Measurements from ENCODE around the gene C2orf76. TPM values are rescaled to one million over a fixed set of nuclear protein-coding genes. Genes with fewer than 3 reads are reported as not detected.

C2orf76 gene
- total and polyA plus RNA-seq, 4 experiments from 2014 or later, result 8.8 to 28.0 (median 14.6) TPM

DNA sequence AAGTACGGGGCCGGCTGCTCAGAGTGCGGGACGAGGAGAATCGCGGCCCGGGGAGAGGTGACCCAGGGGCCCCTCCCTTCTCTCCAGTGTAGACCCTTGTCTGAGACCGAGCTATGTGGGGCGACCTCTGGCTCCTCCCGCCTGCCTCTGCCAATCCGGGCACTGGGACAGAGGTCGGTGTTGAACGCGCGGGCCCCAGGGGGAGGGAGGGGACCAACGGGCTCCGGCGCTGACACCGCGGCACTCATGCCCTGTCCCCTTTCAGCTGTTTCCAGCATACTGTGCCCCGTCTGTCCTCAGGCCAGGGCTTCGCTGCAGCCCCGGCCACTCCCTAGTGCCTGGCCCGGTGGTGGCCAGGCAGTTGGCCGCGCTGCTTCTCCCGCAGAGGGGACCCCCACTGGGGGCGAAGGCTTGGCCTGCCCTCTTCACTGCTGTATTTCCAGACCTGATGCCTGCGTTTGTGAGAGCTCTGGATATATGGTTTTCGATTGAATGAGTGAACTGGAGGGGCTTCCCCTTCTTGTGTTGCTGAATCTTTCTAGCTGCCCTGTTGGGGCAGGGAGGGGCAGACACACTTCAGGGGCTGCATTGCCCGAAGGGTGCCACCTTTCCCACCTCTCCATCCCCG, 952 bp upstream of the C2orf76 start:
- peaks cover 41 to 52% of the 10 kb centered on the region in 2 donors for H3K36me3 Mint-ChIP-seq
- peak; percentile 17 to 46 (median 22) for DNase-seq
- peaks cover 30 to 51% (median 40%) of the 10 kb centered on the region in 4 donors for H3K4me1 Mint-ChIP-seq
- intact Hi-C loops (cut with micrococcal nuclease), result loop anchor here (2.0 to 5.0 kb wide), 3 partner anchors 311 to 1180 kb away; partner anchors contain the start of gene TMEM177
- no peaks in the 10 kb centered on the region for H3K27me3 Mint-ChIP-seq
- peak overlapping the region in 6 of 7 donors; percentile 89 to 98 (median 96) for H3K27ac Mint-ChIP-seq
- peak overlapping the region; percentile 94 to 99 (median 96) for H3K4me3 Mint-ChIP-seq
- Histone ChIP-seq H3K27me3 (ENCODE audit: insufficient read depth, low read length) (no peaks in the 10 kb centered on the region), H3K4me1 (ENCODE audit: insufficient read depth, low read length) (peaks cover 31% of the 10 kb centered on the region), H3K9me3 (ENCODE audit: control insufficient read depth in 1 of 2, low read length in 2 of 2) (no peaks in the 10 kb centered on the region), H3K27ac (ENCODE audit: low read depth, low read length) (peak overlapping the region; percentile 92), H3K4me3 (ENCODE audit: low read length in 2 of 2) (peak overlapping the region; percentile 95 to 97), H3K36me3 (ENCODE audit: insufficient read depth, low read length) (peaks cover 26% of the 10 kb centered on the region)
- CTCF ChIA-PET (ENCODE audit: partially characterized antibody), result interaction anchor here (1.2 to 2.2 kb wide), 2 partner anchors 485 to 1553 kb away, joined by 3 to 7 read pairs; partner anchors contain the start of gene DDX18
- POLR2A ChIA-PET (ENCODE audit: partially characterized antibody), result interaction anchor here (0.8 to 1.6 kb wide), 7 partner anchors 11 to 1553 kb away, joined by 3 to 11 read pairs (median 4); partner anchors contain the start of genes CCDC93, DDX18 and TMEM177
- H3K9me3 Mint-ChIP-seq, result peaks cover 0 to 3% (median 0%) of the 10 kb centered on the region in 8 donors

DNA sequence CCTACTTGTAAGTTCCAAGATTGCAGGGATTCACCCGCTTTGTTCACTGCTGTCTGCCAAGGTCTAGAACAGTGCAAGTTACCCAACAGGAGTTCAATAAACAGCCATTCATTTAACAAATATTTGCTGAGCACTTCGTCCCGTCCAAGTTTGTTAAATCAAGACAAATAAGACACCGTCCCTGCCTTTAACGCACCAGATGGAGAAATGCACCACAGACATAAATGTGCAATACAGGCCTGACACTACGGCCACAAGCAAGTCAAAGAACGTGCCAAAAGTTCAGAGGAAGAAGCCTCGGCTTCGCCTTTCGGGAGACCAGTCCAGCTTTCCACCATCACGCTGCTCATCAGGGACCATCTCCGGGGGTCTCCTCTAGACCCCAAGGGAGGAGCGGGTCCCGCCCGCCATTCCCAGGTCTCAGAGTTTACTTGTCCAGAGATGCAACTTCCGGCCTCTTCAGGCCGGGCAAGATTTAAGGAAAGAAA, 429 bp downstream of the C2orf76 start:
- peaks cover 13% of the 10 kb centered on the region for H3K36me3 ChIP-seq (ENCODE audit: insufficient read depth, low read length)
- H3K9me3 ChIP-seq (ENCODE audit: control insufficient read depth in 1 of 2, low read length in 2 of 2), result no peaks in the 10 kb centered on the region
- Mint-ChIP-seq H3K4me3 (peak overlapping the region; percentile 94 to 99 (median 96)), H3K27me3 (no peaks in the 10 kb centered on the region), H3K27ac (peak overlapping the region; percentile 89 to 98 (median 94)), H3K4me1 (peaks cover 32 to 52% (median 40%) of the 10 kb centered on the region in 4 donors), H3K9me3 (peaks cover 0 to 2% (median 0%) of the 10 kb centered on the region in 8 donors), H3K36me3 (peaks cover 28 to 39% of the 10 kb centered on the region in 2 donors)
- intact Hi-C loops (cut with micrococcal nuclease), result loop anchor here (1.0 to 5.0 kb wide), 5 partner anchors 313 to 1552 kb away; partner anchors contain the start of genes CCDC93, DDX18 and TMEM177
- H3K27ac ChIP-seq (ENCODE audit: low read depth, low read length), result peak overlapping the region; percentile 92
- peak in 1 of 5 donors; percentile 46 for DNase-seq
- H3K4me1 ChIP-seq (ENCODE audit: insufficient read depth, low read length), result peaks cover 31% of the 10 kb centered on the region
- ChIA-PET POLR2A (ENCODE audit: partially characterized antibody) (interaction anchor here (1.1 to 1.6 kb wide), 4 partner anchors 16 to 1352 kb away, joined by 4 to 11 read pairs (median 4); partner anchors contain the start of genes CCDC93 and TMEM177), CTCF (ENCODE audit: partially characterized antibody) (interaction anchor here (0.7 to 2.2 kb wide), 3 partner anchors 22 to 1552 kb away, joined by 3 to 7 read pairs (median 3); partner anchors contain the start of gene DDX18)
- H3K4me3 ChIP-seq (ENCODE audit: low read length in 2 of 2), result peak overlapping the region; percentile 95 to 97
- H3K27me3 ChIP-seq (ENCODE audit: insufficient read depth, low read length), result no peaks in the 10 kb centered on the region

DNA sequence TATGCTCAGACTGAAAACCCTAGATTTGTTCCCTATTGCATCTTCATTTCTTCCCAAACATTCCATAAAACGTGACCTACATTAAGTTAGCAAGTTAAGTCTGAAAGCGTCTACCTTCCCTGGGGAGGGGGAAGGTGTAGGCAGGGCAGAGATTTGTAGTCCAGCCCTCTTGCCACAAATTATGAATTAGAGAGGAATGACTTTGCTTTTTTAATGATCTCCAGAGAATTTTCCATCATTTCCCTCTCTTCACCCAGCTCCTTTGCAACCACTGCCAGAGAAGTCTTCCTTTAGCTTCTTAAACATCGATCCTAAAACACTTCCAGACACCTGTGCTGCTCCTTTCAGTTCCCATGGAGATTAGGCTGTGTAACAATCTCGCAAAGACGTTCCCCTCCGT, 1.2 kb downstream of the C2orf76 start:
- CTCF ChIA-PET (ENCODE audit: partially characterized antibody), result interaction anchor here (1.4 kb wide), 1 partner anchor 17 kb away, joined by 3 read pairs; no protein-coding TSS in a partner anchor
- peaks cover 31% of the 10 kb centered on the region for H3K4me1 ChIP-seq (ENCODE audit: insufficient read depth, low read length)
- POLR2A ChIA-PET (ENCODE audit: partially characterized antibody), result interaction anchor here (0.6 kb wide), 1 partner anchor 26 kb away, joined by 3 read pairs; no protein-coding TSS in a partner anchor
- no peaks in the 10 kb centered on the region for H3K9me3 ChIP-seq (ENCODE audit: control insufficient read depth in 1 of 2, low read length in 2 of 2)
- peaks cover 32 to 52% (median 40%) of the 10 kb centered on the region in 4 donors for H3K4me1 Mint-ChIP-seq
- intact Hi-C loops (cut with micrococcal nuclease), result loop anchor here (5.0 kb wide), 2 partner anchors 812 to 1178 kb away; no protein-coding TSS in a partner anchor
- peaks cover 0 to 1% (median 0%) of the 10 kb centered on the region in 8 donors for H3K9me3 Mint-ChIP-seq
- peaks cover 20 to 31% of the 10 kb centered on the region in 2 donors for H3K36me3 Mint-ChIP-seq
- no peaks in the 10 kb centered on the region for H3K27me3 Mint-ChIP-seq
- H3K4me3 Mint-ChIP-seq, result peak overlapping the region; percentile 94 to 99 (median 96)
- H3K36me3 ChIP-seq (ENCODE audit: insufficient read depth, low read length), result peaks cover 5% of the 10 kb centered on the region
- no peaks in the 10 kb centered on the region for H3K27me3 ChIP-seq (ENCODE audit: insufficient read depth, low read length)
- peak overlapping the region in 1 of 2 donors; percentile 97 for H3K4me3 ChIP-seq (ENCODE audit: low read length in 2 of 2)
- H3K27ac Mint-ChIP-seq, result peak overlapping the region; percentile 89 to 98 (median 94)
- no peak overlapping the region for H3K27ac ChIP-seq (ENCODE audit: low read depth, low read length)
- DNase-seq, result no peak

DNA sequence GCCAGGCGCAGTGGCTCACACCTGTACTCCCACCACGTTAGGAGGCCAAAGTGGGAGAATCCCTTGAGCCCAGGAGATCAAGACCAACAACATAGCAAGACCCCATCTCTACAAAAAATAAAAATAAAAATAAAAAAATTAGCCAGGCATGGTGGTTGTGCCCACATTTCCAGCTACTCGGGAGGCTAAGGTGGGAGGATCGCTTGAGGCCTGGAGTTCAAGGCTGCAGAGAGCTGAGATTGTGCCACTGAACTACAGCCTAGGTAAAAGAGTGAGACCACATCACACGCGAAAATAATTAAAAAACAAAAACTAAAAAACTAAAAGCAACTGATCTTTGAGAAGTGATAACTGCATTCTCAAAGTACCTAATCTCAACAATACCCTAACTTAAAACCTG, 1.8 kb downstream of the C2orf76 start:
- H3K27me3 ChIP-seq (ENCODE audit: insufficient read depth, low read length), result no peaks in the 10 kb centered on the region

DNA sequence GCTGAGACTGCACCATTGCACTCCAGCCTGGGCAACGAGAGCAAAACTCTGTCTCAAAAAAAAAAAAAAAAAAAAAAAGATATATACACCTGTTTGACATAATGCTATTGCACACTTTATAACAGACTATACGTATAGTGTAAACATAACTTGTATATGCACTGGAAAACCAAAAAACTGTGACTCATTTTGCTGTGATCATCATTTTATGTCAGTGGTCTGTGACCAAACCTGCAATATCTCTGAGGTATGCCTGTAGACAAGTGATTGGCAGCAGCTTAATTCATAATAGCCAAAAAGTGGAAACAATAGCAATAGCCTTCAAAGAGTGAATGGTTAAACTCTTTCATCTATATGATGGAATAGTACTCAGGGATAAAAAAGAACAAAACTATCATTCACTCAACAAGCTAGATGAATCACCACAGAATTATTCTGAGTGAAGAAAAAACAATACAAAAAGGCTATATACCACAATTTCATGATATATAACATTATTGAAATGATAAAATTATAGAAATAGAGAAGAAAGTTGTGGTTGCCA, 6.1 kb downstream of the C2orf76 start:
- intact Hi-C loops (cut with micrococcal nuclease), result no loop called here
- peaks cover 9% of the 10 kb centered on the region for H3K4me1 ChIP-seq (ENCODE audit: insufficient read depth, low read length)
- ChIA-PET CTCF (ENCODE audit: partially characterized antibody) (interaction anchor here (0.7 kb wide), 1 partner anchor 20 kb away, joined by 4 read pairs; no protein-coding TSS in a partner anchor), POLR2A (ENCODE audit: partially characterized antibody) (no interaction called here)
- Mint-ChIP-seq H3K9me3 (peaks cover 0 to 1% (median 0%) of the 10 kb centered on the region in 8 donors), H3K4me3 (no peak overlapping the region), H3K36me3 (peaks cover 0 to 4% of the 10 kb centered on the region in 2 donors), H3K27ac (peak overlapping the region in 1 of 7 donors; percentile 42), H3K27me3 (no peaks in the 10 kb centered on the region), H3K4me1 (peaks cover 12 to 30% (median 18%) of the 10 kb centered on the region in 4 donors)
- no peaks in the 10 kb centered on the region for H3K36me3 ChIP-seq (ENCODE audit: insufficient read depth, low read length)
- H3K27ac ChIP-seq (ENCODE audit: low read depth, low read length), result no peak overlapping the region
- H3K27me3 ChIP-seq (ENCODE audit: insufficient read depth, low read length), result no peaks in the 10 kb centered on the region
- DNase-seq, result no peak
- H3K4me3 ChIP-seq (ENCODE audit: low read length in 2 of 2), result no peak overlapping the region
- H3K9me3 ChIP-seq (ENCODE audit: control insufficient read depth in 1 of 2, low read length in 2 of 2), result no peaks in the 10 kb centered on the region

More for the DNA sequence above, 1.8 kb downstream of the C2orf76 start:
- Mint-ChIP-seq H3K9me3 (peaks cover 0 to 1% (median 0%) of the 10 kb centered on the region in 8 donors), H3K4me1 (peaks cover 30 to 49% (median 39%) of the 10 kb centered on the region in 4 donors), H3K27me3 (no peaks in the 10 kb centered on the region), H3K4me3 (peak overlapping the region in 6 of 8 donors; percentile 94 to 99 (median 95)), H3K27ac (peak overlapping the region in 3 of 7 donors; percentile 94 to 98 (median 98)), H3K36me3 (peaks cover 13 to 26% of the 10 kb centered on the region in 2 donors)
- no peaks in the 10 kb centered on the region for H3K9me3 ChIP-seq (ENCODE audit: control insufficient read depth in 1 of 2, low read length in 2 of 2)
- CTCF ChIA-PET (ENCODE audit: partially characterized antibody), result interaction anchor here (1.4 kb wide), 1 partner anchor 16 kb away, joined by 3 read pairs; no protein-coding TSS in a partner anchor
- no peak for DNase-seq
- no peak overlapping the region for H3K27ac ChIP-seq (ENCODE audit: low read depth, low read length)
- H3K4me1 ChIP-seq (ENCODE audit: insufficient read depth, low read length), result peaks cover 31% of the 10 kb centered on the region
- POLR2A ChIA-PET (ENCODE audit: partially characterized antibody), result no interaction called here
- intact Hi-C loops (cut with micrococcal nuclease), result loop anchor here (5.0 kb wide), 2 partner anchors 813 to 1177 kb away; no protein-coding TSS in a partner anchor
- no peak overlapping the region for H3K4me3 ChIP-seq (ENCODE audit: low read length in 2 of 2)
- H3K36me3 ChIP-seq (ENCODE audit: insufficient read depth, low read length), result peaks cover 5% of the 10 kb centered on the region

DNA sequence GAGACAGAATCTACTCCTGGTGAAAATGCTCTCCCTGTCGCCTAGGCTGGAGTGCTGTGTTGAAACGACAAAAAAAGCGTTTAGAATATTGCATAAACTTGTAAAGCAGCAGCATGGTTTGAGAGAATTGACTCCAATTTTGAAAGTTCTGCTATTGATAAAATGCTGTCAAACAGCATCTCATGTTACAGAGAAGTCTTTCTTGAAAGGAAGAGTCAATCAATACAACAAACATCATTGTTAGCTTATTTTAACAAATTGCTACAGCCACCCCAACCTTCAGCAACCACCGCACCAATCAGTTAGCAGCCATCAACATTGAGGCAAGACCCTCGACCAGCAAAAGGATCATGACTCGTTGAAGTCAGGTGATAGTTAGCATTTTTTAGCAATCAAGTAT, 6.9 kb downstream of the C2orf76 start:
- Mint-ChIP-seq H3K27me3 (no peaks in the 10 kb centered on the region), H3K4me3 (no peak overlapping the region), H3K4me1 (peaks cover 5 to 24% (median 12%) of the 10 kb centered on the region in 4 donors), H3K36me3 (peaks cover 0 to 4% of the 10 kb centered on the region in 2 donors), H3K9me3 (peaks cover 0 to 1% (median 0%) of the 10 kb centered on the region in 8 donors), H3K27ac (peak overlapping the region in 1 of 7 donors; percentile 83)
- POLR2A ChIA-PET (ENCODE audit: partially characterized antibody), result no interaction called here
- CTCF ChIA-PET (ENCODE audit: partially characterized antibody), result interaction anchor here (0.7 kb wide), 1 partner anchor 20 kb away, joined by 4 read pairs; no protein-coding TSS in a partner anchor
- H3K27ac ChIP-seq (ENCODE audit: low read depth, low read length), result no peak overlapping the region
- H3K4me3 ChIP-seq (ENCODE audit: low read length in 2 of 2), result no peak overlapping the region
- H3K27me3 ChIP-seq (ENCODE audit: insufficient read depth, low read length), result no peaks in the 10 kb centered on the region
- H3K36me3 ChIP-seq (ENCODE audit: insufficient read depth, low read length), result no peaks in the 10 kb centered on the region
- intact Hi-C loops (cut with micrococcal nuclease), result no loop called here
- H3K9me3 ChIP-seq (ENCODE audit: control insufficient read depth in 1 of 2, low read length in 2 of 2), result no peaks in the 10 kb centered on the region
- no peak for DNase-seq
- peaks cover 2% of the 10 kb centered on the region for H3K4me1 ChIP-seq (ENCODE audit: insufficient read depth, low read length)
